Activated effector memory CD4-positive, alpha-beta T cell treated with anti-CD3 and anti-CD28 coated beads, Interleukin-2, amount 50 U/mL, for 16 hours (primary cell): Measurements from ENCODE around the gene RNF220.
"Not testable (repeated sequence)": the region's sequence is repeated elsewhere in the genome, so short reads cannot be mapped to it uniquely, and the experiment has no call there.

Experiments
- DNase-seq: peaks from one replicate; pipeline ENCODE4 v3.0.0-alpha.2; 2020

RNF220 gene

DNA sequence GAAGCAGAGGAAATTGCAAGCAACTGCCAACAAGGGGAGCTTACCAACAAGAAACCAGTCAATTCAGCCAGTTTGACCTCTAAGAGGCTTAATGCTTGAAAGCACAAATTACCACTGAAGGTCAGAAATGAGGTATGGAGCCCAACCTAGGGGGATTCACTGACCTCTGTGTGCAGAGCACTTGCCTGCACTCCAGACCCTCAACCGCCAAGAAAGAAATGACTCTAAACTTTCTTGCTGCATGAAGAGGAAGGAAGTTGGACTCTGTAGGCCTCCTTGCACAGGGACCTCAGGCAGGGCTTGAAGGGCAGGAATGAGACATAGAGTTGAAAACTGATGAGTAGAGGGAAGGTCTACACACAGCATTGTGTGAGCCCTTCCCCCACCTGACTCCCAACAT is 279.5 kb downstream of the RNF220 start:
- DNase-seq: no peak

DNA sequence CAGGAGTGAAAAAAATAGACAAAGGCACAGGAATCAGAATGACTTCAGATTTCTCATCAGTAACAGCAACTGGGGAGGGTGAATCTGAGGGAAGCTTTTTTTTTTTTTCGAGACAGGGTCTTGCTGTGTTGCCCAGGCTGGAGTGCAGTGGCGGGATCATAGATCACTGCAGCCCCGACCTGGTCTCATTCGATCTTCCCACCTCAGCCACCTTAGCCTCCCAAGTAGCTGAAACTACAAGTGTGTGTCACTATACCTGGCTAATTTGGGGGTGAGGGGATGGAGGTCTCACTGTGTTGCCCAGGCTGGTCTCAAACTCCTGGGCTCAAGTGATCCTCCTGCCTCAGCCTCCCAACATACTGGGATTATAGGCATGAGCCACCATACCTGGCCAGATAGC is 280.2 kb downstream of the RNF220 start:
- no peak for DNase-seq

DNA sequence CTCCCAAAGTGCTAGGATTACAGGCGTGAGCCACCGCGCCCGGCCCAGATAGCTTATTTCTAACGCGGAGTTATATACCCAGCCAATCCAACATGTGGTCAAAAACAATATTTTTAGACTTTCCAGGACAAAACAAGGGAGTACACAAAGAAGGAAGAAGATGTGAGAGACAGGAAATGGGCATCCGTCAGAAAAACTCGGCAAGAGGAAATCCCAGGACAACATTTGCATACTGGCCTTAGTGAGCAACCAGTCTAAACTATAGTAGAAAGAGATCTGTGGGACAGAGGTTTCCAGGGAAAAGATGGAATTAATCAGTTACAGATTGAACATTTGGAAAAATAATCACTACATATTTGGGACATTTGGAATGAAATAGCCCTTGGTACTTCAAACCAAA is 280.8 kb downstream of the RNF220 start:
- DNase-seq: no peak

DNA sequence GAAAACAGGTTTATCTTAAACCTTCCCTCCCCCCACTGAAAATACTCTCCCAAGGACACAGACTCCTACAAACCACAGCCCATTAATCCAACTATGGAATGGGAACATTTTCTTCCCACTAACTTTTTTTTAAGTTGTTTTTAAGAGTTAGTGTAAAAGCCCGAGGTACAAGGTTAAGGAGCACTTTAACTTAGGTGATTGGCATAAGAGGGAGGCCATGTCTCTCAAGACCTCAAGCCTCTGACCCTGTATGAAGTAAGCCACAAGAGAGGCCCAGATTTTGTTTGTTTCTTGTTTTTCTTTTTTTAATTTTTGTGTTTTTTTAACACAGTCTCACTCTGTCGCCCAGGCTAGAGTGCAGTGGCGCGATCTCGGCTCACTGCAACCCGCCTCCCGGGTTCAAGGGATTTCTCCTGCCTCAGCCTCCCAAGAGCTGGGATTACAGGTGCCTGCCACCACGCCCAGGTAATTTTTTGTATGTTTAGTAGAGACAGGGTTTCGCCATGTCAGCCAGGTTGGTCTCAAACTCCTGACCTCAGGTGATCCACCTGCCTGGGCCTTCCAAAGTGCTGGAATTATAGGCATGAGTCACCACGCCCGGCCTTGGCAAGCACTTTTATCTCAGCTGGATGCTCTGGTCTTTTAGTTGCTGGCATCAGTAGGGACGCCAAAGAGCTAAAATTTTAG is 283.8 kb downstream of the RNF220 start:
- DNase-seq: no peak

DNA sequence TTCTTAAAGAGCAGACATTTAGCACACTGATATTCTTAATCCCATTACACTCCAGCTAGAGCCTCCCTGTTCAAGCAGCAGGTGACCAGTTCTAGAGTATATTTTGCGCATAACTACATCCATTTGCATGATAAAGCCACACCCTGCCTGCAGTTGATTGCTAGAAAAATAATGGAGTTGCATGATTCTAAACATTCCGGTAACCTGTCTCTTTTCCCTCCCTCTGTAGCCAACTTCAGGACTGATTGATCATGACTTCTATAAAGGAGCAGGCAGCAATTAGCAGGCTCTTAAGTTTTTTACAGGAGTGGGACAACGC is 284.4 kb downstream of the RNF220 start:
- DNase-seq: no peak

DNA sequence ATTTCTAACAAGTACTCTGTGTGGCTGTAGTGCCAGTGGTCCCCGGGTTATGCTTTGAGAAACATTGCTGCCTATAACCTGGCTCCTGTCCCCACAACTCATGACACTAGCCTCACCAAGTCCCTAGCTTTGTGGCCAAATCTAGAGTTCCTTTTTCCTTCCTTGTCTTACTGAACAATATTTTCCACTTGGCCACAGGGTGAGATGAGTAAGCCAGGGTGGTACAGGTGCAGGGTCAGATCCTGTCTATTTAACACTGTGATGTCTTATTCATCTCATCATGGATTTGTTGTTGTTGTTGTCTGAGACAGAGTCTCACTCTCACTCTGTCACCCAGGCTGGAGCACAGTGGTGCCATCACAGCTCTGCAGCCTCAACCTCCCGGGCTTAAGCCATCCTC is 288.1 kb downstream of the RNF220 start:
- no peak for DNase-seq

DNA sequence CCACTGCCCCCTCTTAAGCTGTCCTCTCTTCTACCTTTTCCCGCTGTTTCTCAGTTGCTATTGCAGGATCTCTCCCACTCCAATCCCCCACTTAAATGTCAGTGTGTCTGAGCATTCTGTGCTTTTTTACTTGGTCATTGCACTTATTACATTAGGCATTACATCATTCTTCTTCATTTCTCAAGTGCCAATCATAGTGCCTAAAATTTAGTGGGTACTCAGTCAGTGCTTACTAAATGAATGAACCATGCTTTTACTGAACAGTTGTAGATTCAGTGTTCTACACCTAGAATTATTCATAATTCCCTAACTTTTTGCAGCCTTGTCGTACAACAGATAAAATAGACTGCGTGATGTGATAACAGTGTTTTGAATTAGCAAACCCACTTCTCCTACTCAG is 288.8 kb downstream of the RNF220 start:
- no peak for DNase-seq

DNA sequence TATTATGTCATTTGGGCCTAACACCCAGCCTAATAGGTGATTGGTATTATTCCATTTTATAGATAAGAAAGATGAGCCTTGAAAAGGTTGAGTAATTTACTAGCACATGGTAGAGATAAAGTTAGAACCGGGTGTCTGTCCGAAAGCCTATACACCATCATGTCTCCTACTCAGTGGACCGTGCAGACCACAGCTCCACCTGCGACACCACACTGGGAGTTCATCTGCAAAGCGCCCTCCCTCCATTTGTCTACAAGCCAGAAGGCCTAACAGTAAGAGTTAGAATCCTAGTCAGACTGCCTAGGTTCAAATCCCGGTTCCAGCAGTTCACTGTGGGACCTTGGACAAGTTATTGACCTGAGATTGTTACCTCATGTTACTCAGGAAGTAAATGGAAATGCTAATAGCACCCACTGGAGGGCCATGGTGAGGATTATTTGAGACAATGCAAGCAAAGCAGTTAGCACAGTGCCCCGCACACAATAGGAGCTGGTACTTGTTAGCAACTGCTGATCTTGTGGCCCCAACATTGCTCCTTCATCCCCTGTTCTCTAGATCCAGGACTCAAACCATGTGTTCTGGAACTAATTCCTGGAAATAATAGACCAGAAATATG is 289.9 kb downstream of the RNF220 start:
- DNase-seq: no peak

DNA sequence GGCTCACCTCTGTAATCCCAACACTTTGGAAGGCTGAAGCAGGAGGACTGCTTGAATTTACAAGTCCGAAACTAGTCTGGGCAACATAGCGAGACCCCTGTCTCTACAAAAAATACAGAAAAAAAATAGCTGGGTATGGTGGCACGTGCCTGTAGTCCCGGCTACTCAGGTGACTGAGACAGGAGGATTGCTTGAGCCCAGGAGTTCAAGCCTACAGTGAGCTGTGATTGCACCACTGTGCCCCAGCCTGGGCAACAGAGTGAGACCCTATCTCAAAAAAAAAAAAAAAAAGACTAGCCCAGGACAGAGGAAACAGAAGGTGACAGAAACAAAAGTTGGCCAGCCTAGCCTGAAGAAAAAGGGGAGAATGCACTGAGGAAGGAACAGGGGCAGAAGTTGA is 290.6 kb downstream of the RNF220 start:
- DNase-seq: no peak

DNA sequence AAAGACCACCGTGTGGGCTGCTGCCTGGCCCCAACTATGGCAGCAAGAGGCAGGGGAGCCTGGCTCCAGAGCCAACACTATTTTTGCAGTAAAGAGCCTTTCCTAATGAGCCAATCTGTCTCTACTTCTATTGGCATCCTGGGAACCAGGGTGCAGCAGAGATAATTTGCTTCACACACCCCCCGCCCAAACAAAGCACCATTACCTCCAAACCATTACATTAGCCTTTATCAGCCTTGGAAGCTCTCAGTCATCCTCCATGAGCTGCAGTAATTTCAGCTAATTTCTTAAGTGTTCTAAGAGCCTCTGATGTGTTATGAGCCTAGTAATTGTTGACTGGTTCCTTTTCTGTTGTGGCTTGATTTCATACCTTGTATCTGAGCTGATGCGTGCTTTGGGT is 291.0 kb downstream of the RNF220 start:
- DNase-seq: no peak

DNA sequence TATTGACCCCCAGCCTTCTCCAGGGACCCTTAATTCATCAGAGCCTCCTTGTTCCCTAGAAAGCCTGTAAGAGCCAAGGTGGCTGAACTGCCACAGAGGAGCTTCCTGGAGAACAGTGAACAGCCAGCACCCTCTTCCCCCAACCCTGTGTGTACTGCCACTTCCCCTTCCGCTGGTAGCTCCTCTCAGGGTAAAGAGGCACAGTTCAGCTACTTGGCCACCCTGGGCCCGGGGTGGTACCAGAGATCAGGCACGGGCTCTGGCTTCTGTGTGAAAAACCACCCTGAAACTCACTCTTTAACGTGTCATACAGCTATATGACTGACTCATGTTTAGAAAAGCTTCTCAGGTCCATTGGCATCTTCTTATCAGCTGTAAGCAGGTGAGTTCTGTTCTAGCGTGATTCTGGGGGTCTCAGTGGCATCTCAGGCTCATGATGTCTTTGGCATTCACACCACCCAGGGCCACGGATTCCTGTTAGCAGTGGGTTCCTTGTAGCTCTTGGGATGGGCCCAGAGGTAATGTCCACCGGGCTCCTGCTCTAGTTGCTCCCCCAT is 291.8 kb downstream of the RNF220 start:
- peak; percentile 68 for DNase-seq

DNA sequence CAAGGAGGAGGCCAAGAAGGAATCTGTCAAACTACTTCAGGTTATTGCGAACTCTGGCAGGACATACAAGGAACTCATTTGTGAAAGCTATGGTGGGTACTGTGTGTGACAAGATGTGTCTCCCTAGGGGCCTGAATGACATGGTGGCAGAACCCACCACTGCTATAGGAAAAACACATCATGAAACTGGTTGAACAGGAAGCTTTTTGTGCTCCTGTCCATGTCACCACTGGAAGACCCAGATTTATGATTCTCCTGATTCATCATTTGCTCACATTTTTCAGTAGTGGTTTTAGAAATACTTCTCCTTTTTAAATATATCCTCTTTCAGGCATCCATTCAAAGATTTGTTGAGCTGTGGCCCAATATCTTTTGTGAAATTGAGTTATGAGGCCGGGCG is 293.1 kb downstream of the RNF220 start:
- no peak for DNase-seq

DNA sequence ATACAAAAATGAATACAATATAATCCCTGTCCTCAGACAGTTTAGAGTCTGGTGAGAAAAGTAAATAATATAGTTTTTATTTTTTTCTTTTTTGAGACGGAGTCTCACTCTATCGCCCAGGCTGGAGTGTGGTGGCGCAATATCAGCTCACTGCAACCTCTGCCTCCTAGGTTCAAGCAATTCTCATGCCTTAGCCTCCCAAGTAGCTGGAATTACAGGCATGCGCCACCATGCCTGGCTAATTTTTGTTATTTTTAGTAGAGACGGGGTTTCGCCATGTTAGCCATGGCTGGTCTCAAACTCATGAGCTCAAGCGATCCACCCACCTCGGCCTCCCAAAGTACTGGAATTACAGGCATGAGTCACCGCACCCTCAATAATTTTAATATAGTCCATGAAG is 294.3 kb downstream of the RNF220 start:
- not testable (repeated sequence) for DNase-seq

DNA sequence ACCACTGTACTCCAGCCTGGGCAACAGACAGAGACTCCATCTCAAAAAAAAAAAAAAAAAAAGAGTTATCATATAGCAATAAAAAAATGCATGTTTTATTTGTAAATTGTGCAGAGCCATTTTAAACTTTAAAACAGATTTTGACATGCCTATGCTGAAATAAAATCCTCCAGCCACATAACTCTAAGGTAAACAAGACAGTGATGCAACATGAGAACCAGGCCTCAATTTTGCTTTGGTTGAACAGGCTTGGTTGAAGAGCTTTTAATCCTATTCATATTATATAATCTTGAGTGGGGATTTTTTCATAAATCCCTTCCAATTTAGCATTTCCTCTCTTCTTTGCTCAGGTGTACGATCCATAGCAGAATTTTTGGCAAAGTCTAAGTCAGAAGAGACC is 295.5 kb downstream of the RNF220 start:
- DNase-seq: no peak

DNA sequence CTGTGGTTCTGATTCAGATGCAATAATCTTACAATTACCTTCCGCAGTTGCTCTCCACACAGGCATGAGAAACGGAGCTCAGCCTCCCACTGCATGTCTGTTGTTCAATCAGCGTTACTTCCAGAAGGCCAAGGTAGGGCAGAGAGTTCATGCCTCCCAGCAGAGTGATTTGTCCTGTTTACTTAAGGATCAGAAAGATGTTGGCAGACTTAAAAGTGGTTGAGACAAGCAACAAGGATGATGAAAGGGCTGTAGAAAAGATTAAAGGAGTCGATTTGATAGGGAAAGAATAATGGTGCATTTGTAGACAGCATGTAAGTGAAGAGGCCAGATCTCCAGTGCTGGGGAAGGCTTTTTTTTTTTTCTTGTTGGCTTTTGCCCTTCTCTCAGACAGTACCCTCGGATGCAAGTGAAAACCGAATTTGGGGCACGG is 296.1 kb downstream of the RNF220 start:
- DNase-seq: no peak
